Measurements from ENCODE around the gene PRKCA.

Gene PRKCA

DNA sequence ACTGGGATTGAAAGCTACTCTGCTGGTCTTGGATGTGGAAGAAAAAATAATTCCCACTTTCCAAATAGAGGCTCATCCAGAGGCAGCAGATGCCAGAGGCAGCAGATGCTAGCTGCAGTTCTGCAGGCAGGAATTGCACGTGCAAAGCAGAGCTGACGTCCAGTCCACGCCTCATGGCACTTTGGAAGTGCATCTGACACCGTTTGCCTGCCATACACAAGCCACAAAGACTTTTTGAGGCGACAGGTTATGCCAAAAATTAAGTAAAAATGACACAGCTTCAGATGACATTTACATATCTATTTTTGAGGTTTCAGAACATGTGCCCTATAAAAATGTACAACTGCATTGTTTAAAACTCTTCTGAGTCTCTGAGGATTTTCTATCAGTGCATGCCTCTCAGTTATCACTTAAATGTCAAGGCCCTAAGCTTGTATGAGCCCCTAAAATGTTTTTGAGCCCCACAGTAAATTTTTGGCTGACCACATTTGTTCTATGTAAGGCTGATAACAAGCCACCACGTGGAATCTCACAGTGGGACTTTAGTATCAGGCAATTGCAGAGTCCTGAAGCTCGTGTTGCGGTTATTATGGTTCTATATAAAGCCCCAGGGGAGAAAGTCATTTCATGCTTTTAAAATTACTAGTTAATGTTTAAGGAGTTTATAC, 239.2 kb downstream of the PRKCA start:
- DNase-seq (ENCODE audit: low read depth, low spot score) = no peak
- Histone ChIP-seq H3K27me3 (ENCODE audit: insufficient read depth, insufficient read length) (no peaks in the 10 kb centered on the region), H3K9me3 (ENCODE audit: insufficient read depth, low read length) (0 out of 2 replicates have a peak, but pooled peaks cover 6% of the 10 kb centered on the region), H3K4me1 (ENCODE audit: insufficient read depth, insufficient read length) (peaks cover 8% of the 10 kb centered on the region), H3K4me3 (ENCODE audit: insufficient read length, low read depth) (no peak overlapping the region), H3K9ac (ENCODE audit: insufficient read length, low read depth) (no peak overlapping the region), H3K36me3 (ENCODE audit: insufficient read depth, insufficient read length, low read length) (no peaks in the 10 kb centered on the region)
- TF ChIP-seq ZNF274 (IDR thresholded peaks at IDR 0.05; ENCODE audit: low read depth, low read length) = no peak
- no peak for TF ChIP-seq YY1 (IDR thresholded peaks at IDR 0.05; ENCODE audit: insufficient read depth, insufficient read length)
- no peak for TF ChIP-seq SUZ12 (IDR thresholded peaks at IDR 0.05; ENCODE audit: extremely low read depth, insufficient read depth, insufficient read length)

DNA sequence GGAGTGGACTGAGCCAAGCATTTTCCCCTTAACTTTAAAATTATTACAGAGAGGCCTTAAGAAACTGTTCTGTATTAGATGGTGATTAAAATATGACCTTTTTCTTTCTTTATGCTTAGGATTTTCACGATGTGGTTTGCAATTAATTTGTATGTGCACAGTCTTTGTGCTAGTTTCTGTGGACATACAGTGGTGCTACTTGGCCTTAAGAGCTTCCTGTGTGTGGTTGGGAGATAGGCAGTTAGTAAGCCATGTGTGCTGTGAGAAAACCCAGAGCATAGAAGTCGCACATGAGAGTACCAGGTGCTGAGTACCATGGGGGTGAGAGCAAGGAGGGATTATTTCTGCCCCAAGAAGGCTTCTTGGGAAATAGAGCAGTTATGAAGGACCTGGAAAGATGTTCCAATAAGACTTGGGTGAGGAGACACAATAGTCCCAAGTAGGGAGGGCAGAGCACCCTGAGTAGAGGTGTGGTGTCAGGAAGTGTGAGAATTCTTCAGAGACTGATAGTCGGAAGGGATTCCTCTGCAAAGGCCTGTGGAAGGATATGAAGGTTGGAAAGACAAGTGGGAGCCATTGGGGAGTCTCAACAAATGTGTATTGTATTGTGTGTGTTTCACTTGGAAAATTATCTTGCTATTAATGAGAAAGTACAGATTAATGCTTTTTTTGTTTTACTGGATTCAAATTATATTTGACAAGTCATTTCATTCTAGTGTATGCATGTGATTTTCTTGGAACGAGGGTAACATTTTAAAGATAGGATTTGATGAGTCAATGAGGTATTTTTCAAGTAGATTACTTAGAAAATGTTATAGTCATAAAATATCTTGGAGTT, 239.9 kb downstream of the PRKCA start:
- Histone ChIP-seq H3K36me3 (ENCODE audit: insufficient read depth, insufficient read length, low read length) (no peaks in the 10 kb centered on the region), H3K9me3 (ENCODE audit: insufficient read depth, low read length) (0 out of 2 replicates have a peak, but pooled peaks cover 6% of the 10 kb centered on the region), H3K9ac (ENCODE audit: insufficient read length, low read depth) (no peak overlapping the region), H3K4me1 (ENCODE audit: insufficient read depth, insufficient read length) (peaks cover 8% of the 10 kb centered on the region), H3K27me3 (ENCODE audit: insufficient read depth, insufficient read length) (no peaks in the 10 kb centered on the region), H3K4me3 (ENCODE audit: insufficient read length, low read depth) (no peak overlapping the region)
- TF ChIP-seq ZNF274 (IDR thresholded peaks at IDR 0.05; ENCODE audit: low read depth, low read length) (no peak), SUZ12 (IDR thresholded peaks at IDR 0.05; ENCODE audit: extremely low read depth, insufficient read depth, insufficient read length) (no peak), YY1 (IDR thresholded peaks at IDR 0.05; ENCODE audit: insufficient read depth, insufficient read length) (no peak)
- no peak for DNase-seq (ENCODE audit: low read depth, low spot score)

- no peak for TF ChIP-seq YY1 (IDR thresholded peaks at IDR 0.05; ENCODE audit: insufficient read depth, insufficient read length)
- no peak for TF ChIP-seq ZNF274 (IDR thresholded peaks at IDR 0.05; ENCODE audit: low read depth, low read length)
- TF ChIP-seq SUZ12 (IDR thresholded peaks at IDR 0.05; ENCODE audit: extremely low read depth, insufficient read depth, insufficient read length) = no peak
- H3K27me3 ChIP-seq (ENCODE audit: insufficient read depth, insufficient read length) = no peaks in the 10 kb centered on the region
- H3K4me1 ChIP-seq (ENCODE audit: insufficient read depth, insufficient read length) = peaks cover 7% of the 10 kb centered on the region
- H3K4me3 ChIP-seq (ENCODE audit: insufficient read length, low read depth) = no peak overlapping the region
- DNase-seq (ENCODE audit: low read depth, low spot score) = no peak
- no peaks in the 10 kb centered on the region for H3K36me3 ChIP-seq (ENCODE audit: insufficient read depth, insufficient read length, low read length)
- H3K9ac ChIP-seq (ENCODE audit: insufficient read length, low read depth) = no peak overlapping the region
- 0 out of 2 replicates have a peak, but pooled peaks cover 6% of the 10 kb centered on the region for H3K9me3 ChIP-seq (ENCODE audit: insufficient read depth, low read length)
Measured at GRCh38 chr17:66542967-66543520, 240.6 kb downstream of the PRKCA start.

- Histone ChIP-seq H3K36me3 (ENCODE audit: insufficient read depth, insufficient read length, low read length) (no peaks in the 10 kb centered on the region), H3K4me1 (ENCODE audit: insufficient read depth, insufficient read length) (peaks cover 10% of the 10 kb centered on the region), H3K4me3 (ENCODE audit: insufficient read length, low read depth) (no peak overlapping the region), H3K9me3 (ENCODE audit: insufficient read depth, low read length) (0 out of 2 replicates have a peak, but pooled peaks cover 6% of the 10 kb centered on the region), H3K9ac (ENCODE audit: insufficient read length, low read depth) (no peak overlapping the region), H3K27me3 (ENCODE audit: insufficient read depth, insufficient read length) (no peaks in the 10 kb centered on the region)
- TF ChIP-seq YY1 (IDR thresholded peaks at IDR 0.05; ENCODE audit: insufficient read depth, insufficient read length) = no peak
- no peak for TF ChIP-seq SUZ12 (IDR thresholded peaks at IDR 0.05; ENCODE audit: extremely low read depth, insufficient read depth, insufficient read length)
- DNase-seq (ENCODE audit: low read depth, low spot score) = no peak
Measured at GRCh38 chr17:66543526-66543925, 241.1 kb downstream of the PRKCA start.

- H3K27me3 ChIP-seq (ENCODE audit: insufficient read depth, insufficient read length) = no peaks in the 10 kb centered on the region
- H3K9ac ChIP-seq (ENCODE audit: insufficient read length, low read depth) = no peak overlapping the region
- H3K4me1 ChIP-seq (ENCODE audit: insufficient read depth, insufficient read length) = peaks cover 4% of the 10 kb centered on the region
- DNase-seq (ENCODE audit: low read depth, low spot score) = no peak
- no peaks in the 10 kb centered on the region for H3K36me3 ChIP-seq (ENCODE audit: insufficient read depth, insufficient read length, low read length)
- no peak overlapping the region for H3K4me3 ChIP-seq (ENCODE audit: insufficient read length, low read depth)
- H3K9me3 ChIP-seq (ENCODE audit: insufficient read depth, low read length) = 0 out of 2 replicates have a peak, but pooled peaks cover 6% of the 10 kb centered on the region
- TF ChIP-seq SUZ12 (IDR thresholded peaks at IDR 0.05; ENCODE audit: extremely low read depth, insufficient read depth, insufficient read length) (no peak), ZNF274 (IDR thresholded peaks at IDR 0.05; ENCODE audit: low read depth, low read length) (no peak), YY1 (IDR thresholded peaks at IDR 0.05; ENCODE audit: insufficient read depth, insufficient read length) (no peak)
Measured at GRCh38 chr17:66545918-66546317, 243.5 kb downstream of the PRKCA start.

DNA sequence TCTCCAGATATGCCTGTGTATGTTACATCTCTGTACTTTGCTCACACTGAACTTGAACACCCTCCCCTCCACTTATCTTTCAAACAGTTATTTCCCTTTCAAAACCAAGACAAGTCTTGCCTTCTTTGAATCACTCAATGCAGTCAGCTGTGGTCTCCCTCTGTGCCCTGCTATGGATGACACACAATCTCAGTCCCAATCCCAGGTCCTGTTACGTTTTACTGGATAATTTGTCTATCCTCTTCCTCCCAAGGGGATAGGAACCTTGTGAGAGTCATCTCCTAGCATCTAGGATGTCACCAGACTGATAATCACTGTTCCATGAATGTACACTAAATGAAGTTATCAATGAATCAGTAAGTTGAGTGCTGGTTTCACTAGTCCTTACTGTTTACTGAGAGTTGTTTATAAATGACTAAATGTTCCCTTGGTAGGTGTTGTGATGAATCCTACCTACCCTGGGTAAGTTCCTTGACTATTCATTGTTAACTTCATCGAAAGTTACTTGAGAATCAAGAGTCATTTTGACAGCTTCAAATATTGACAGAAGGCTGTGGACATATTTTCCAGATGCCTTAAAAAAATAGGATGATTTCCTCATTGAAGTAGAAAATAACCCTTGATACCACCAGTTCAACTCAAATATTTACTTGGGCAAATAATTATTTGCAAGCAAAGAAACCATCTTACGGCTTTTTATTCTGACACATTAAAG, 244.9 kb downstream of the PRKCA start:
- Histone ChIP-seq H3K9ac (ENCODE audit: insufficient read length, low read depth) (no peak overlapping the region), H3K36me3 (ENCODE audit: insufficient read depth, insufficient read length, low read length) (no peaks in the 10 kb centered on the region), H3K4me1 (ENCODE audit: insufficient read depth, insufficient read length) (peaks cover 4% of the 10 kb centered on the region), H3K9me3 (ENCODE audit: insufficient read depth, low read length) (0 out of 2 replicates have a peak, but pooled peaks cover 6% of the 10 kb centered on the region), H3K4me3 (ENCODE audit: insufficient read length, low read depth) (no peak overlapping the region), H3K27me3 (ENCODE audit: insufficient read depth, insufficient read length) (no peaks in the 10 kb centered on the region)
- no peak for TF ChIP-seq SUZ12 (IDR thresholded peaks at IDR 0.05; ENCODE audit: extremely low read depth, insufficient read depth, insufficient read length)
- no peak for TF ChIP-seq YY1 (IDR thresholded peaks at IDR 0.05; ENCODE audit: insufficient read depth, insufficient read length)
- TF ChIP-seq ZNF274 (IDR thresholded peaks at IDR 0.05; ENCODE audit: low read depth, low read length) = no peak
- DNase-seq (ENCODE audit: low read depth, low spot score) = no peak

Data from NT2/D1 (cell line).